ENCODE results near the gene BRD9.
A peak's percentile ranks its signal among the peaks of the same experiment; 100 is the strongest.
"Not testable (repeated sequence)": the region's sequence is repeated elsewhere in the genome, so short reads cannot be mapped to it uniquely, and the experiment has no call there.

The BRD9 gene

GRCh38 chr5:892394-893136, at the start of gene BRD9, which contains the start of gene TRIP13:
Gene BRD9, minus strand, starts transcription at chr5:892801. Its CDS starts 144 bp downstream, at chr5:892657.
Gene TRIP13, plus strand, starts transcription at chr5:892884. Its CDS starts 115 bp downstream, at chr5:892999.
- Histone ChIP-seq H3K9me3 (ENCODE audit: control insufficient read depth in 2 of 2, low read length in 2 of 2) (no peaks in the 10 kb centered on the region), H3K4me3 (ENCODE audit: low read length in 2 of 2) (peak within 1 kb of the TSS; percentile 90 to 91), H3K9ac (ENCODE audit: low read length in 2 of 2) (peak within 1 kb of the TSS; percentile 83 to 84), H3K27ac (ENCODE audit: low read length) (peak within 1 kb of the TSS; percentile 49), H3K36me3 (ENCODE audit: control insufficient read depth in 2 of 2, insufficient read depth in 2 of 2, low read length in 2 of 2) (peaks cover 16 to 28% of the 10 kb centered on the region in 2 donors), H3K27me3 (ENCODE audit: control insufficient read depth in 1 of 2, insufficient read depth in 2 of 2, low read length in 2 of 2) (no peaks in the 10 kb centered on the region), H3K4me1 (ENCODE audit: control insufficient read depth, insufficient read depth, low read length) (peaks cover 24% of the 10 kb centered on the region)

GRCh38 chr5:940741-941140, 48.1 kb upstream of the BRD9 start:
- not testable (repeated sequence) for H3K4me3 ChIP-seq (ENCODE audit: low read length in 2 of 2); H3K4me1 ChIP-seq (ENCODE audit: control insufficient read depth, insufficient read depth, low read length); H3K9me3 ChIP-seq (ENCODE audit: control insufficient read depth in 2 of 2, low read length in 2 of 2); H3K27ac ChIP-seq (ENCODE audit: low read length); H3K9ac ChIP-seq (ENCODE audit: low read length in 2 of 2); H3K36me3 ChIP-seq (ENCODE audit: control insufficient read depth in 2 of 2, insufficient read depth in 2 of 2, low read length in 2 of 2); H3K27me3 ChIP-seq (ENCODE audit: control insufficient read depth in 1 of 2, insufficient read depth in 2 of 2, low read length in 2 of 2)

GRCh38 chr5:939368-939767, 46.8 kb upstream of the BRD9 start:
- Histone ChIP-seq H3K27me3 (ENCODE audit: control insufficient read depth in 1 of 2, insufficient read depth in 2 of 2, low read length in 2 of 2) (no peaks in the 10 kb centered on the region), H3K4me3 (ENCODE audit: low read length in 2 of 2) (no peak overlapping the region), H3K4me1 (ENCODE audit: control insufficient read depth, insufficient read depth, low read length) (no peaks in the 10 kb centered on the region), H3K9ac (ENCODE audit: low read length in 2 of 2) (no peak overlapping the region), H3K9me3 (ENCODE audit: control insufficient read depth in 2 of 2, low read length in 2 of 2) (no peaks in the 10 kb centered on the region), H3K27ac (ENCODE audit: low read length) (no peak overlapping the region), H3K36me3 (ENCODE audit: control insufficient read depth in 2 of 2, insufficient read depth in 2 of 2, low read length in 2 of 2) (no peaks in the 10 kb centered on the region)

- Histone ChIP-seq H3K27me3 (ENCODE audit: control insufficient read depth in 1 of 2, insufficient read depth in 2 of 2, low read length in 2 of 2) (no peaks in the 10 kb centered on the region), H3K4me3 (ENCODE audit: low read length in 2 of 2) (no peak overlapping the region), H3K27ac (ENCODE audit: low read length) (no peak overlapping the region), H3K9me3 (ENCODE audit: control insufficient read depth in 2 of 2, low read length in 2 of 2) (no peaks in the 10 kb centered on the region), H3K4me1 (ENCODE audit: control insufficient read depth, insufficient read depth, low read length) (peaks cover 5% of the 10 kb centered on the region), H3K36me3 (ENCODE audit: control insufficient read depth in 2 of 2, insufficient read depth in 2 of 2, low read length in 2 of 2) (no peaks in the 10 kb centered on the region), H3K9ac (ENCODE audit: low read length in 2 of 2) (no peak overlapping the region)
These were observed 44.7 kb upstream of the BRD9 start for GRCh38 chr5:937151-937924.

- Histone ChIP-seq H3K9me3 (ENCODE audit: control insufficient read depth in 2 of 2, low read length in 2 of 2) (no peaks in the 10 kb centered on the region), H3K27ac (ENCODE audit: low read length) (no peak overlapping the region), H3K36me3 (ENCODE audit: control insufficient read depth in 2 of 2, insufficient read depth in 2 of 2, low read length in 2 of 2) (no peaks in the 10 kb centered on the region), H3K4me3 (ENCODE audit: low read length in 2 of 2) (no peak overlapping the region), H3K4me1 (ENCODE audit: control insufficient read depth, insufficient read depth, low read length) (peaks cover 9% of the 10 kb centered on the region), H3K9ac (ENCODE audit: low read length in 2 of 2) (no peak overlapping the region), H3K27me3 (ENCODE audit: control insufficient read depth in 1 of 2, insufficient read depth in 2 of 2, low read length in 2 of 2) (no peaks in the 10 kb centered on the region)
These were observed 43.8 kb upstream of the BRD9 start for GRCh38 chr5:936149-937144.

- no peaks in the 10 kb centered on the region for H3K9me3 ChIP-seq (ENCODE audit: control insufficient read depth in 2 of 2, low read length in 2 of 2)
- H3K4me3 ChIP-seq (ENCODE audit: low read length in 2 of 2): no peak overlapping the region
- peaks cover 9% of the 10 kb centered on the region for H3K4me1 ChIP-seq (ENCODE audit: control insufficient read depth, insufficient read depth, low read length)
- H3K27me3 ChIP-seq (ENCODE audit: control insufficient read depth in 1 of 2, insufficient read depth in 2 of 2, low read length in 2 of 2): no peaks in the 10 kb centered on the region
- H3K27ac ChIP-seq (ENCODE audit: low read length): no peak overlapping the region
- no peaks in the 10 kb centered on the region for H3K36me3 ChIP-seq (ENCODE audit: control insufficient read depth in 2 of 2, insufficient read depth in 2 of 2, low read length in 2 of 2)
- no peak overlapping the region for H3K9ac ChIP-seq (ENCODE audit: low read length in 2 of 2)
These were observed 43.0 kb upstream of the BRD9 start for GRCh38 chr5:935510-936084.

GRCh38 chr5:934381-934967, 41.9 kb upstream of the BRD9 start:
- H3K9me3 ChIP-seq (ENCODE audit: control insufficient read depth in 2 of 2, low read length in 2 of 2); H3K4me3 ChIP-seq (ENCODE audit: low read length in 2 of 2); H3K27me3 ChIP-seq (ENCODE audit: control insufficient read depth in 1 of 2, insufficient read depth in 2 of 2, low read length in 2 of 2); H3K27ac ChIP-seq (ENCODE audit: low read length); H3K4me1 ChIP-seq (ENCODE audit: control insufficient read depth, insufficient read depth, low read length); H3K9ac ChIP-seq (ENCODE audit: low read length in 2 of 2); H3K36me3 ChIP-seq (ENCODE audit: control insufficient read depth in 2 of 2, insufficient read depth in 2 of 2, low read length in 2 of 2): not testable (repeated sequence)

- not testable (repeated sequence) for H3K9me3 ChIP-seq (ENCODE audit: control insufficient read depth in 2 of 2, low read length in 2 of 2)
These were observed 41.4 kb upstream of the BRD9 start for GRCh38 chr5:933951-934350.

GRCh38 chr5:933251-933861, 40.8 kb upstream of the BRD9 start:
- Histone ChIP-seq H3K4me1 (ENCODE audit: control insufficient read depth, insufficient read depth, low read length) (peaks cover 9% of the 10 kb centered on the region), H3K27ac (ENCODE audit: low read length) (no peak overlapping the region), H3K9me3 (ENCODE audit: control insufficient read depth in 2 of 2, low read length in 2 of 2) (no peaks in the 10 kb centered on the region)

More at GRCh38 chr5:933951-934350, 41.4 kb upstream of the BRD9 start:
- not testable (repeated sequence) for H3K4me3 ChIP-seq (ENCODE audit: low read length in 2 of 2); H3K4me1 ChIP-seq (ENCODE audit: control insufficient read depth, insufficient read depth, low read length); H3K9ac ChIP-seq (ENCODE audit: low read length in 2 of 2); H3K27me3 ChIP-seq (ENCODE audit: control insufficient read depth in 1 of 2, insufficient read depth in 2 of 2, low read length in 2 of 2); H3K36me3 ChIP-seq (ENCODE audit: control insufficient read depth in 2 of 2, insufficient read depth in 2 of 2, low read length in 2 of 2); H3K27ac ChIP-seq (ENCODE audit: low read length)

More at GRCh38 chr5:933251-933861, 40.8 kb upstream of the BRD9 start:
- Histone ChIP-seq H3K9ac (ENCODE audit: low read length in 2 of 2) (no peak overlapping the region), H3K36me3 (ENCODE audit: control insufficient read depth in 2 of 2, insufficient read depth in 2 of 2, low read length in 2 of 2) (no peaks in the 10 kb centered on the region), H3K4me3 (ENCODE audit: low read length in 2 of 2) (no peak overlapping the region), H3K27me3 (ENCODE audit: control insufficient read depth in 1 of 2, insufficient read depth in 2 of 2, low read length in 2 of 2) (no peaks in the 10 kb centered on the region)
